ENCODE results near the gene DNAAF5.

The DNAAF5 gene

DNA sequence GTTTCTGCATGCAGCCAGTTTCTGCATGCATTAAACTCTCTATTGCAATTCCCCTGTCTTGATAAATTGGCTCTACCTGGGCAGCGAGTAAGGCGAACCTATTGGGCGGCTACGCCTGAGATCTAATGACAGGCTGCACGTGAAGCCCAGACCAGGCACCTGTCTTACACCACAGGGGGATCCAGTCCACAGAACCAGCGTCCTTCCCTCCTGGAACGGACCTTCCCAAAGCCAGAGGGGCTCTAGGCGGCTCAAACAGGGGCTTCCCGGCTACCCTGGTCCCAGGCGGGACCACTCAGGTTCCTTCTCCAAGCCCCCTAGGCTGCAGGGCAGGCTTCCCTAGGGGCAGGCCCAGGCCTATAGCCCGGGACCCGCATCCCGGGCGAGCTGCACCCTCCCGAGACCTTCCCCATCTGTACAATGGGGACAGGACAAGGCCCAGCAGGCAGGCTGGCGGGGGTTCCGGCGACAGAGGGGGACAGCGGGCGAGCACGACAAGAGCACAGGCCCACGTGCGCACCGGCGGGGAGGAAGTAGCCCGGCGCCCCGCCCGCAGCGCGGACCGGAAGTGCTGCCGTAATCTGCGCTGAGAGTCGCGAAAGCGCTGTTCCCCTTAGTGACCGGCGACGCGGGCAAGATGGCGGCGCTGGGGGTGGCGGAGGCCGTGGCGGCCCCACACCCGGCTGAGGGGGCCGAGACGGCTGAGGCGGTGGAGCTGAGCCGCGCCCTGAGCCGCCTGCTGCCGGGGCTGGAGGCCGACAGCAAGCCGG, at the start of gene DNAAF5:
TSS of gene DNAAF5 (plus strand) at position 616 of the 770 bp plus-strand sequence. CDS start at position 638, 22 bp downstream.
- peak; percentile 83 to 85 for DNase-seq

DNA sequence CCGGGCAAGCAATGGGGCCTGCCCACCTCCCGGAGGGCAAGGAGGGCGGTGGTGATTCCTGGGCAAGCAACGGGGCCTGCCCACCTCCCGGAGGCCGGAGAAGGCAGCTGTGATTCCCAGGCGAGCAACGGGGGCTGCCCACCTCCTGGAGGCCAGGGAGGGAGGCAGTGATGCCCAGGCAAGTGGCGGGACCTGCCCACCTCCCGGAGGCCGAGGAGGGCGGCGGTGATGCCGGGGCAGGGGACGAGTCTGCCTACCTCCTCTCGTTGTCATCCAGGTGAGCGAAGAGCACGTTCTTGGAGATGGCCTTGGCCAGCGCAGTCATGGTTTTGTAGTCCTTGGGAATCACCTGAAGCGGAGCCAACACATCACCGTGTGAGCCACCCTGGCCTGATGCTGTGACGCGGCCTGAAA, 49.5 kb upstream of the DNAAF5 start:
- no peak for DNase-seq

DNA sequence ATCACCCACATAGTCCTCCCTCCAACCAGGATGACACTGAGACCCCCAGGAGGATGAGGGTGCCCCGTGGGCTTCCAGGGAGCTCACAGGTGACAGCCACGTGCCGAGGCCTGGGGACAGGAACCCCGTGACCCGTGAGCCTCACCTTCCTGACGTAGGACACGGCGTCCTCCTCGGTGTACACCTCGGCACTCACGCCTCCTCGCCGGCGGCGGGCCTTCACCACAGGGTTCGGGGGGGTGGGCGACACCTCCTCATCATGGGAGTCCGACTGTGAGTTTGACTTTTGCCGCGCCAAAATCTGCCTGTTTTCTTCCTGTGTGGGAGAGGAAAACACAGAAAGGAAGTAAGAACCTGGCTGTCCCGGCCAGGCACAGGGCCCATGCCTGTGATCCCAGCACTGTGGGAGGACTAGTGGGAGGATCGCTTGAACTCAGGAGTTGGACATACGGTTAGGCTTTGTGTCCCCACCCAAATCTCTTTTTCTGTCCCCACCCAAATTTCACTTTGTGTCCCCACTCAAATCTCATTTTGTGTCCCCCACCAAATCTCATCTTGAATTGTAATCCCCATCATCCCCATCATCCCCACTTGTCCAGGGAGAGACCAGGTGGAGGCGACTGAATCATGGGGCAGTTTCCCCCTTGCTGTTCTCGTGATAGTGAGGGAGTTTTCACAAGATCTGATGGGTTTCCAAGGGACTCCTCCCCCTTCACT, 45.9 kb upstream of the DNAAF5 start:
- DNase-seq, result no peak

DNA sequence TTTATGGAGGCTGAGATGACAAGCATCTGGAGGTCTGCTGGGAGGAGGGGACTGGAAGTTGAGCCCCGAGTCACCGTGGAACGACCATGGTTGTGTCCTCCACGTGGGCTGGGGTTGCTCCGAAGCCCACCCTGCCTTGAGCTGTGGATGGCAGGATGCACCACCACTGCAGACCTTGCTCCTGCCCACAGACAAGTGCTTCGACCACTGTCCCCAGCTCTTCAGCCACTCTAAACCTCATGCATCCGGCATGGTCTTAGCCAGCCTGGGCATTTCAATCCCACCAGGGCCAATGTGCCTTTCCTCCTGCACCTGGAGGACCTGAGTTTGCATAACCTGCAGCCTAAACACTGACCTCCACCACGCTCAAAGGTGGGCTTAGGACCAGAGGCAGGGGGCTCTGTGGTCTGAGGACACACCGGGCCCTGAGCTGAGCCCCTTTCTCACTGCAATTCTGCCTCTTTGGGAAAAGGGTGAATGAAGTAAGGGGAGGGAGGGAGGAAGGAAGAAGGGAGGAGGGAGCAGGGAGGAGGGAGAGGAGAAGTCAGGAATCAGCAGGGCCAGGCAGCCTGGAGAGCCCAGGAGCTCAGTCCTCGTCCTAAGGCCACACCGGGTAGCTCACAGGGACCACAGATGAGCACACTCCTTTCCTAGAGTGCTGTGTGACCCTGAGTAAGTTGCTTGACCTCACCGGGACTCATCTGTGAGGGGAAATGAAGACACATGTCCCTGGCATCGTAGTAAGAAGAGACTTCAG, 44.8 kb upstream of the DNAAF5 start:
- no peak for DNase-seq

DNA sequence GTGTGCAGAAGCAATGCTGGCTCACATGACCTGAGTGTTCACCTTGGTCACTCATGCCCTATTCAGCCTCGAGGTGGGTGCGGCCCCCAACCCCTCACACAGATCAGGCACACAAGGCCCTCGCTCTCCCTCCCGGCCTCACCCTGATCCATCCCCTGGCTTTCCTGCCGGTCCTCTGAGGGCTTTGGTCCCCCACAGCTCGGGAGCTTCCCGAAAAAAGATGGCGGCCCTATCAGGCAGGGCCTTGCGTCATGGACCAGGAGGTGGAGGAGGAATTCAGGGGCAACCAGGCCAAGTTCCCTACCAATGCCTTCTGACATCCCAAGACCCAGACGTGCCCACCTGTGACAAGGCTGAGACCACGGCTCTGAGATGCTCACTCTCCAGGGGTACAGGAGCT, 43.7 kb upstream of the DNAAF5 start:
- DNase-seq, result no peak

DNA sequence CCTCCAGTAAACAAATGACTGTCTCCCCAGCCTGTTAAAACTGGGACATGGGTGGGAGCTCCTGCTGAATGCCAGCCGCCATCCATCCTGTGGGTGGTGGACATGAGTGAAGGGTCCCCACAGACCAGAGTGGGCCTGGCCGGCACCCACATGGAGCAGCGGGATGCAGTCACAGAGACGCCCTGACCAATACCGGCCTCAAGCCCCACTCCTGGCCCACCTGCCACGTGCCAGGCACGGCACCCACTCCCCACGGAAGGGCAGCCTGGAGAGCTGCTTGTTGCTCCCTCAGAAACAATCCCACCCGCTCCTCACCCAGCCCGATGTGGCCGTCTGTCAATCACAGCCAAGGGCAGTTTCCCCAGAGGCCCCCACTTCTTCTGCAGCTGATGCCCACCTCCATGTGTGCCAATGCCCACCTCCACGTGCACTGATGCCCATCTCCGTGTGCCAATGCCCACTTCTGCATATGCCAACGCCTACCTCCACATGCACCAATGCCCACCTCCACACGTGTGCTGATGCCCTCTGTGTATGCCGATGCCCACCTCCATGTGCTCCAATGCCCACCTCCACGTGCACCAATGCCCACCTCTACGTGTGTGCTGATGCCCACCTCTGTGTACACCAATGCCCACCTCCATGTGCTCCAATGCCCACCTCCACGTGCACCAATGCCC, 42.8 kb upstream of the DNAAF5 start:
- no peak for DNase-seq

DNA sequence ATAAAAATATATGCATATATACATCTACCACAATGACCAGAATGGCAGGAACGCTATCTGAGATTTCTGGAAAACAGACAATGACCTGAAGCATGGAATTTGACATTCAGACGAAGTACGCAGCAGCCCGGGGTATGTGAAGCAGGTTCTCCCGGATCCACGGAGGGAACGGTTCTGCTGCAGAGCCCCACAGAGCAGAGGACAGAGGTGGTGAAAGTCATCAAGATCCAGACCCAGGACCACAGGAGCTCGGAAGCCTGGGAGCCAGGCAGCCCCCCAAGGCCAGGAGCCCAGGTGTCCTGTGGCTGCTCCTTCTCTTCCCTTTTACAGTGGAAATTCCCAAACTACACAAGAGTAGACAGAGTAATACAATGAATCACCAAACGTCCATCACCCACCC, 42.1 kb upstream of the DNAAF5 start:
- no peak for DNase-seq

DNA sequence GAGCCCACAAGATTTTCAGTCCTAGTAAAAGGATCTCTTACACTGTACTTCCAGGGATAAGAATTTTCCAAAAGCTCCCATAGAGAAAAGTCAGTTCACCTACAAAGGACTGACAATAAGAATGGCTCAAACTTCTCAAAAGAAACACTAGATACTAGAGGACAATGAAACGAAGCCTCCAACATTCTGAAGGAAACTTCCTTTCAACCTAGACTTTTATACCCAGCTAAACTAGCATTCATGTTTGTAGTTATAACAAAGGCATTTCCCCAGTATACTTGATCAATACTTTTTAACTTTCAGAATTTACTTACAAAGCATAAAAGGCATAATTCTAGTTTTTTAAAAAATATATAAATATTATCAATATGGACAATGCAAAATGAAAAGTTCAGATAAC, 41.0 kb upstream of the DNAAF5 start:
- DNase-seq, result no peak

DNA sequence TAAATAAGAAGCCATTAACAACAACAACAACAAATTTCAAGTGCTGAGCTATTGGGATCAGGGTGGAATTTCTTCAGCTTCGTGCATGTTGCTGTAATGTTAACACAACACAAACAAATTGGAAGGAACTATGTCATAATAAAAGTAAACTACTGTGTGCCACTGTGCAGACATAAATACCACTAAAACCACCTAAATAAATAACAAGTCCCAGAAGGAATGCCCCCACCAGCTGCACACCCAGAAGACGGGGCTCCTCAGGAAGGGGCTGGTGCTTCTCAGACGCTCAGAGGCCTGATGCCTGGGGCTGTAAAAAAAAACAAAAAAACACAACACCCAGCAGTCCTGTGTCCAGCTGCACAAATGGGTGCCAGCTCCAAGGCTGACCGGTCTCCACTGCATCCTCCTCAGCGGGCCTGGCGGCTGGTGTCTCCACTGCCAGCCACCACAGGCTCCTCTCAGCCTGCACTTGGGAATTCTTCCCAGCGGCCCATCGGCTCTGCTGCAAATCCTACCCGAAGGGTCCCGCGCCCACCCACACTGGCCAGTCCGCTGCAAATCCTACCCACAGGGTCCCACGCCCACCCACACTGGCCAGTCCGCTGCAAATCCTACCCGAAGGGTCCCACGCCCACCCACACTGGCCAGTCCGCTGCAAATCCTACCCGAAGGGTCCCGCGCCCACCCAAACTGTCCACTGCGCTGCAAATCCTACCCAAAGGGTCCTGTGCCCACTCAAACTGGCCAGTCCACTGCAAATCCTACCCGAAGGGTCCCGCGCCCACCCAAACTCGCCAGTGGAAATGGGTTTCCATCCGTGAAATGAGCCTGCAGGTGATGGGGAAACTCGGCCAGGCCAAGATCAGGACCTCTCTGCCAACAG, 35.8 kb upstream of the DNAAF5 start:
- DNase-seq, result no peak

DNA sequence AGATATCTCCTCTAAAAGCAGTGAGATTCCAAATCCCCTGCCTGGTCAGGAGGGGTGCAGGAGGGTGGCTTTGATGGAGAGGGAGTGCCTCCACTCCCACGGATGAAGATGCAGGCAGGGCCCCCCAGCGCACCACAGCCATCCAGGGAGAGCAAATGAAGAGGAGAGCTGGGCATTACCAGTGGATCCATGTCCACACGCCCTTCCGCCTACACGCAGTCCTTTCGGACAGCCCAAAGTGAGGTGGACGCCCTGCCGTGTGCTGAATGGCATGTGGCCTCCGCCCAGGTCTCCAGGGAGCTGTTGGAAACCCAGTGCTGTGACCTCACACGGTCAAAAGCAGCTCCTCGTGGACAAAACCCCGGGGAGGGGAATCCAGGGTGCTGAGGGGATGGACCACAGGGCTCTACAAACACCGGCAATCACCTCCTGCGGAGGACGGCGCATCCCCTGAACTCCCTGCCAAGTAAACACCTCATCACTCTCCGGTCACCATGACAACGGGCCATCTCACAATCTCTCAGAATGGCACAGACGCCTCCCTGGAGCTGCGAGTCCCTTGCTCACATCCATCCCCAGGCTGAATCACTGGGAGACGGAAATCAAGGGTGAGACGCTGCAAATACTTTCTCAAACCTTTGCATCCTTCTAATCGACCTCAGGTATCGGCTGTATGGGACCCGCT, 35.0 kb upstream of the DNAAF5 start:
- no peak for DNase-seq

DNA sequence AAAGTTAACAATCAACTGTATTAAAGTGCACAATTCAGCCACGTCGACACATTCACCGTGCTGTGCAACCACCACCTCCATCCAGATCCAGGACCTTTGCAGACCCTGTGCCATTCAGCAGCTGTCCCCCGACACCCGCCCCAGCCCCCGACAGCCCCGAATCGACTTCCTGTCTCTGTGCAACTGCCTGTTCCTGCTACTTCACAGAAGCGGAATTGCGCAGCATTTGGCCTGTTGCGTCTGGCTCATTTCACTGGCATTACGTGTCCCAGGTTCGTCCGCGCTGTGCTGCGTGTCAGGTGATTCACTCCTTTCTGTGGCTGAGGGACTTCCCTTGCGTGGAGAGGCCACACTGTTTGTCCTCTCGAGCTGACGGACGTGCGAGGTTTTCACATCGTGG, 33.2 kb upstream of the DNAAF5 start:
- DNase-seq, result no peak

DNA sequence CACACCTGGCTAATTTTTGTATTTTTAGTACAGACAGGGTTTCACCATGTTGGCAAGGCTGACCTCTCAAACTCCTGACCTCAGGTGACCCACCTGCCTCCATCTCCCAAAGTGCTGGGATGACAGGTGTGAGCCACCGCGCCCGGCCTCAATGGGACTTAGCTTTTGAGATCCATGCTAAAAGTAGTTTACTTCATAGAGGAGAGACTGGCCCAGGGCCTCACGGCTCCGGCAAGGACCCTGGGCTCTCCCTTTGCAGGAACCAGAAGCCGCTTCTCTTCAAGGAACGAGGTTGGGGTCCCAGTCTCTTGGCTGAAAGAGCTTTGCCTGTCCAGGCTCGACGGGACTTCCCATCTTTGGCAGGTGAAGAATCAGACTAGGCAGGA, 30.1 kb upstream of the DNAAF5 start:
- no peak for DNase-seq

DNA sequence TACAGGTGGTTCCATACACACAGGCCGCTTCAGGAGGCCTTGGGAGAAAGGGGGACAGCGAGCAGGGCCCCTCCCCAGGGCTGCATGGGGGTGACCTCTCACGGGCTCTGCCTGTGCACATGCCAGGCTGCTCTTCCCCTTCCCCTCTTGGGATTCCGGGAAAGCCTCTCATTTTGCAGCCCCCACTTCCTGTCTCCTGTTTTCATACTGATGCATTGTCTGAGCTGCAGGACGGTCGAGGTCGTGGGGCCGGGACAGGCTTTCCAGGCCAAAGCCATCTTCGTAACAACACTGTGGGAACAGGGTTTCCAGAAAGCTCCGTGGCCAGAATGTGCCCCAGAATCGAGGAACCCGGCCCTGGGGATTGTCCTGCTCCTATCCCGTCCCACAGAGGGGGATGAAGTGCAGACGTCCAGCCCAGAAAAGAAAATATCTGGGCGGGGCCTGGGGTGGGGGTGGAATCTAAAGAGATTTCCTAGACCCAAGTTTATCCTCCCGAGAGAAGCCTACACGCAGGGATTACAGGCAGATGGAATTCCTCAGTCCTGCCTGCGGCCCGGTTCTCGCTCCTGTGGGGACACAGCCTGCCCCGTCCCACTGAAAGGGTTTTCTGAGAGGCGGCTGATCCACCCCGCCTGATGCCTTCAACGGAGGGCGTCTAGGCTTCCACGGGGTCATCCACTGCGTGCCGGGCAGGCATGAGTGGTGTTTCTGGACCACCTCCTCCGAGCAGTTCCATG, 29.5 kb upstream of the DNAAF5 start:
- DNase-seq, result no peak

DNA sequence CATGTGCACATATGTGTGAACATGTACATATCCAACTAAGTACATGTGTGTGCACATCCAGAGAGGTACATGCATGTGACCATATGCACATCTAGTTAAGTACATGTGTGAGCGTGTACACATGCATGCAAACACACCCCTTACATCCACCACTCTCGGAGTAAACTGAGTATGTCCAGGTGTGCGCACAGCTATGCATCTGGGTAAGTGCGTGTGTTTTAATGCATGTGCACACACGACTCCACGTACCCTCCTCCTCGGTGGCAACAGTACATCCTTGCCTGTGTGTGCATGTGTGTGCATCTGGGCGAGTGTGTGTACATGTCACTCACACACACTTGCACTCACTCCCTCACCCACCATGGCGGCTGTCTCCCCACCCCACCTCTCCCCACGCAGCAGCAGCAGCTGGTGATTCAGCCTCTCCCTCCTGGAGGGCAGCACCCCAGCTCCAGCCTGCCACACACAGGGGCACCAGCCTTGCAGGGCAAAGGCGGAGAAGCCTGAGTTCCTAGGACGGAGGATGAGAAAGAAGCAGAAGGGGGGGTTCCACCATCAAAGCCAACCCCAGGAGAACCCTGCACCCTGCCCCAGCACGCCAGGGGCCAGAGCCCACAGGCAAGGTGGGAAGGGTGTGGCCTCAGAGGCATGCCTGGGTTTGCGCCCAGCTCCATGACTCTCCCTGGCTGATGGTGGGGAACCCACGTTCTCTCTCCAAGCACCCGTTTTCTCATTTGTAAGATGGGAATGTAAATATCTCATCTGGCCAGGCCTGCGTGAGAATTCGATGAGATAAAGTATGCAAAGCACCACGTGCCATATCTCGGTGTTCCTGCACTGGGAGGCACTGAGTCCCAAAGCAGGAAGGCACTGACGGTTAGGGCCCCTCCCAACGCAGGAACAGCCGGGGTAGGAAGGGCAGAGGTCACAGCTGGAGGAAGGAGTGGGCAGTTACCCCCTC, 27.7 kb upstream of the DNAAF5 start:
- DNase-seq, result no peak

DNA sequence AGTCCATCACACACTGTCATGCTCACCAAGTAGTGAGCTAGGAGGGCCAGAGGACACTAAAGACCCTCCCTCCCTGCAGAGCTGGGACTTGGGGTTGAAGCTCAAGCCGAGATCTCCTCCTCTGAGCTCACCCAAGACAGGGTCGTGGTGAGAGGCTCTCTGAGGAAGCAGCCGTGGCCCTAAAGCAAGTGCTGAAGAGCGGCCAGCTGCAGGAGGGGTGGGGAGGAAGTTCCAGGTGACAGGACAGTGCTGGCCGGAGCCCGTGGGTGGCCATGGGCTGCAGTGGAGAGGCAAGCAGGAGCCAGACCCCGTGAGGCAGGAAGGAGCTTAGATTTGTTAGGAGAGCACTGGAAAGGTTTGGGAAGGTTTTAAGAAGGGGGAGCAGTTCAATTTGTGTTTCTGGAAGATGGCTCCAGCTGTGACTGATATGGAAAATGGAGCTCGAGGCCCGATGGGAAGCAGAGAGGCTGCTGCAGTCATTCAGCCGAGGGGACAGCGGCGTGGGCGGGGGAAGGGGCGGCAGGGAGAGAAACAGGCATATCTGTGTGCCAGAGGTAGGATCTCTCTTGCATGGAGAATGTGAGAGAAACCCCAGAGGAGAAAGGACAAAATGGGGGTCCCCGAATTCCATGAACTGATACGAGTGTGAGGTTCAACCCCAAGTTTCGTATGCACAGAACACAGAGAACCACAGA, 26.9 kb upstream of the DNAAF5 start:
- no peak for DNase-seq

DNA sequence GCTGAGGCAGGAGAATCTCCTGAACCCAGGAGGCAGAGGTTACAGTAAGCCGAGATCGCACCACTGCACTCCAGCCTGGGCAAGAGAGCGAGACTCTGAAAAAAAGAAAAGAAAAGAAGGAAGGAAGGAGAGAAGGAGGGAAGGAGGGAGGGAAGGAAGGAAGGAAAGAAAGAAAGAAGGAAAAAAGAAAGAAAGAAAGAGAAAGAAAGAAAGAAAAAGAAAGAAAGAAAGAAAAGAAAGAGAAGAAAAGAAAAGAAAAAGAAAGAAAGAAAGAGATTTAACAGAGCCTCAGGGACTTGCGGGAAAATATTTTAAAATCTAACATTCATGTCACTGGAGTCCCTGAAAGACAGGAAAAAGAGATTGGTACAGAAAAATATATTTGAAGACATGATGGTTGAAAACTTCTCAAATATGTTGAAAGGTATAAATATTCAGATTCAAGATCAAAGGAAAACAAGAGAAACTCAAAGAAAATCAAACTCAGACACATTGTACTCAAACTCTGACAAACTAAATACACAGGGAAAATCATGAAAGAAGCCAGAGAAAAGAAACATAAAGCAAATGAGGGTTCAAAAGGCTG, 25.3 kb upstream of the DNAAF5 start:
- no peak for DNase-seq

DNA sequence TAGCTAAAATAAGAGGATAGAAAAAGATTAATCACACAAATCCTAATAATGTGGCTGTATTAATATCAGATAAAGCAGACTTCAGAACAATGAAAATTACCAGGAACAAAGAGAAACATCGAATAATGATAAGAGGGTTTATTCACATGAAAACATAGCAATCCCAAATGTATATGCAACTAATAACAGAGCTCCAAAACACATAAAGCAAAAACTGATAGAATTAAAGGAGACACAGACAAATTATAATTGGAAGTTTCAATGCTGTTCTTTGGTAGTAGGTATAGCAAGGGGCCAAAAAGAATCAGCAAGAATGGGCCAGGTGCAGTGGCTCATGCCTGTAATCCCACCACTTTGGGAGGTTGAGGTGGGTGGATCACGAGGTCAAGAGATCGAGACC, 23.4 kb upstream of the DNAAF5 start:
- DNase-seq, result no peak

DNA sequence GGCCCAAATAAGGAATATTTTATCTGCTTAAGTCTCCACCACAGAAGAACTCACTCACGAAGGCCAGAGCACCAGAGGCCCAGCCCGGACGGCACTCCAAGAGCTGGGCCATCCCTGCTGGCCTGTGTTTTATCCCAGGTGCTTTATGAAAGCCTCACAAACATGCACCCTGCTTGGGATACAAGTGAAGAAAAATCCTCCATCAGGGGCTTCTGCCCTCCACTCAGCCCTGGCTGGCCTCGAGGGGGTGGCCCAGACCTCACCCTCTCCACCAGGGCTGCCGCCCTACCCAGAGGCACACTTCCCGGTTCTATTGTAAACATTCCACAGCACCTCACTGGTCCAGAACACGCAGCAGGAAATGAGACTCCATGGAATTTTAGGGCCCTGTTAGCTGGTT, 19.8 kb upstream of the DNAAF5 start:
- DNase-seq, result no peak
